ENCODE results near the gene PTPRN2. TPM values are rescaled to one million over a fixed set of nuclear protein-coding genes. Genes with fewer than 3 reads are reported as not detected.

PTPRN2 gene
- total and polyA plus RNA-seq, 2 donors (not counting 1 experiment from before 2014, with no cell fraction given): 0.54 to 1.2 TPM

DNA sequence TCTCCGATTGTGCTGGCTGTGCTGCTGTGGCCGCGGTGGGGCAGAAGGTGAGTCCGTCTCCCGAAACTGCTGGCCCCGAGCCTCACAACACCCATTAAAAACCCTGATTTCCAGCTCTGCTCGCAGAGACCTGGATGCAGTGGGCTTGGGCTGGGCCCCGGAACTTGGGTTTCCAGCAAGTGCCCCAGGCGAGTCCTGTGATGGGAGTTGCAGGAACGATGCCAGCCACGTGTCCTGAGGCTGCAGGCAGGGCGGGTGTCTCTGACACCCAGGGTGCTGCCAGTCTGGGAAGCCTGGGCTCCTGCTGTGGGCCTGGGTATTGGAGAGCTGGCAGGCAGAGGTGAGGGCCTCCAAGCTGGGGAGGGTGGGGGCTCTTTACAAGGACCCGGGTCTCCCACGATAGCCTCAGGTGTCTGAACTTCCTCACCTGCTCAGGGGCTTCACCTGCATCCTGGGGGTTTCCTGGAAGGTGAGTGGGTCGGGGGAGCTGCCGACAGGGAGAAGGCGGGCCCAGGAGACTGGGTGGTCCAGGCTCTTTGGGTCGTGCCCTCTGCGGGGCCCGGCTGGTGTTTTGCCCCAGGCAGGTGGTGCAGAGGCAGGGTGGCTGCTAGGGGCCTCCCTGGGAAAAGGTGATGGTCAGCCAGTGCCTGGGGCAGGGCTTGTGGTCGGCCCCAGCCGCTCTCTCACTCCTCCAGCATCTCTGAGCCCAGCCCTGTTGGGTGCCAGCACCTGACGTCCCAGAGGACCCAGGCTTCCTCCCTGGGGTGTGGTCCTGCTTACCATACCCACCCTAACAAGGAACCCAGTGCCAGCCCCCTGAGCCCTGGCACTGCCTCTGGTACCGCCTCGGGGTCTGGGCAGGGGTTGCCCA, 1070.5 kb downstream of the PTPRN2 start:
- Histone ChIP-seq H2AFZ (ENCODE audit: low read length) (no peak overlapping the region), H3K27ac (ENCODE audit: insufficient read depth, low read length) (no peak overlapping the region), H3K36me3 (ENCODE audit: control insufficient read depth, insufficient read depth, low read length) (no peaks in the 10 kb centered on the region), H4K20me1 (ENCODE audit: control insufficient read depth, extremely low read depth, insufficient read depth, low read length) (no peaks in the 10 kb centered on the region), H3K9ac (ENCODE audit: insufficient read depth, low read length) (no peak overlapping the region), H3K27me3 (ENCODE audit: control insufficient read depth, insufficient read depth, low read length) (no peaks in the 10 kb centered on the region), H3K4me2 (ENCODE audit: extremely low read depth, insufficient read depth, low read length) (no peak overlapping the region), H3K4me3 (replicated peaks in 1 of 4; ENCODE audit: control extremely low read depth in 1 of 4, insufficient read depth in 1 of 4, low read depth in 3 of 4, low read length in 4 of 4) (no peak overlapping the region), H3K4me1 (ENCODE audit: control insufficient read depth, extremely low read depth, insufficient read depth, low read length) (no peaks in the 10 kb centered on the region), H3K9me3 (ENCODE audit: control insufficient read depth, insufficient read depth, low read depth, low read length) (no peaks in the 10 kb centered on the region), H3K79me2 (ENCODE audit: control insufficient read depth, insufficient read depth, low read length) (no peaks in the 10 kb centered on the region)
- DNase-seq (ENCODE audit: low read depth in 2 of 2): no peak
- TF ChIP-seq, protein P1, sequence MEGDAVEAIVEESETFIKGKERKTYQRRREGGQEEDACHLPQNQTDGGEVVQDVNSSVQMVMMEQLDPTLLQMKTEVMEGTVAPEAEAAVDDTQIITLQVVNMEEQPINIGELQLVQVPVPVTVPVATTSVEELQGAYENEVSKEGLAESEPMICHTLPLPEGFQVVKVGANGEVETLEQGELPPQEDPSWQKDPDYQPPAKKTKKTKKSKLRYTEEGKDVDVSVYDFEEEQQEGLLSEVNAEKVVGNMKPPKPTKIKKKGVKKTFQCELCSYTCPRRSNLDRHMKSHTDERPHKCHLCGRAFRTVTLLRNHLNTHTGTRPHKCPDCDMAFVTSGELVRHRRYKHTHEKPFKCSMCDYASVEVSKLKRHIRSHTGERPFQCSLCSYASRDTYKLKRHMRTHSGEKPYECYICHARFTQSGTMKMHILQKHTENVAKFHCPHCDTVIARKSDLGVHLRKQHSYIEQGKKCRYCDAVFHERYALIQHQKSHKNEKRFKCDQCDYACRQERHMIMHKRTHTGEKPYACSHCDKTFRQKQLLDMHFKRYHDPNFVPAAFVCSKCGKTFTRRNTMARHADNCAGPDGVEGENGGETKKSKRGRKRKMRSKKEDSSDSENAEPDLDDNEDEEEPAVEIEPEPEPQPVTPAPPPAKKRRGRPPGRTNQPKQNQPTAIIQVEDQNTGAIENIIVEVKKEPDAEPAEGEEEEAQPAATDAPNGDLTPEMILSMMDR (conservative IDR thresholded peaks at IDR 0.05 in 1 of 2, IDR thresholded peaks at IDR 0.05 in 1 of 2; ENCODE audit: low read depth in 1 of 2, low read length in 2 of 2): no peak
- no peak for TF ChIP-seq EZH2 (IDR thresholded peaks at IDR 0.05; ENCODE audit: low read length, missing control alignments)

DNA sequence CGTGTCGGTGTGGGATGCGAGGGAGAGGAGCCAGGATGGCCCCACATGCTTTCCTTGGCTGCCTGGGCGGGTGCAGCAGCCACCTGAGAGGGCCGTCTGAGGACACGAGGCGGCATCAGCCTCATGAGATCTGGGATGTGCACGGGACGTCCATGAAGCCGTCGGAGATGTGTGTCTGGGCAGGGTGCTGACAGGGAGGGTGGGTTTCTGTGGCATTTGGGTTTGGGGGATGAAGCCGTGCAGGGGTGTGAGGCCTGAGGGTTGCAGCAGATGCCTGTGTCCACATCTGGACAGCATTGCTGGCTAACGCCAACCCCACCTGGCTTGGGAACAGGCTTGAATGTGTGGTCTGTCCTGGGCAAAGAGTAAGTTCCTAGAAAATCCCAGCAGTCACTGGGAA, 1071.3 kb downstream of the PTPRN2 start:
- H3K27ac ChIP-seq (ENCODE audit: insufficient read depth, low read length): no peak overlapping the region
- H3K4me1 ChIP-seq (ENCODE audit: control insufficient read depth, extremely low read depth, insufficient read depth, low read length): no peaks in the 10 kb centered on the region
- H3K4me2 ChIP-seq (ENCODE audit: extremely low read depth, insufficient read depth, low read length): no peak overlapping the region
- H3K36me3 ChIP-seq (ENCODE audit: control insufficient read depth, insufficient read depth, low read length): no peaks in the 10 kb centered on the region
- H4K20me1 ChIP-seq (ENCODE audit: control insufficient read depth, extremely low read depth, insufficient read depth, low read length): no peaks in the 10 kb centered on the region
- H3K79me2 ChIP-seq (ENCODE audit: control insufficient read depth, insufficient read depth, low read length): no peaks in the 10 kb centered on the region
- H3K4me3 ChIP-seq (replicated peaks in 1 of 4; ENCODE audit: control extremely low read depth in 1 of 4, insufficient read depth in 1 of 4, low read depth in 3 of 4, low read length in 4 of 4): no peak overlapping the region
- H2AFZ ChIP-seq (ENCODE audit: low read length): no peak overlapping the region
- H3K27me3 ChIP-seq (ENCODE audit: control insufficient read depth, insufficient read depth, low read length): no peaks in the 10 kb centered on the region
- TF ChIP-seq, protein P1 (conservative IDR thresholded peaks at IDR 0.05 in 1 of 2, IDR thresholded peaks at IDR 0.05 in 1 of 2; ENCODE audit: low read depth in 1 of 2, low read length in 2 of 2): no peak
- no peak for TF ChIP-seq EZH2 (IDR thresholded peaks at IDR 0.05; ENCODE audit: low read length, missing control alignments)
- no peak overlapping the region for H3K9ac ChIP-seq (ENCODE audit: insufficient read depth, low read length)
- DNase-seq (ENCODE audit: low read depth in 2 of 2): no peak
- no peaks in the 10 kb centered on the region for H3K9me3 ChIP-seq (ENCODE audit: control insufficient read depth, insufficient read depth, low read depth, low read length)

DNA sequence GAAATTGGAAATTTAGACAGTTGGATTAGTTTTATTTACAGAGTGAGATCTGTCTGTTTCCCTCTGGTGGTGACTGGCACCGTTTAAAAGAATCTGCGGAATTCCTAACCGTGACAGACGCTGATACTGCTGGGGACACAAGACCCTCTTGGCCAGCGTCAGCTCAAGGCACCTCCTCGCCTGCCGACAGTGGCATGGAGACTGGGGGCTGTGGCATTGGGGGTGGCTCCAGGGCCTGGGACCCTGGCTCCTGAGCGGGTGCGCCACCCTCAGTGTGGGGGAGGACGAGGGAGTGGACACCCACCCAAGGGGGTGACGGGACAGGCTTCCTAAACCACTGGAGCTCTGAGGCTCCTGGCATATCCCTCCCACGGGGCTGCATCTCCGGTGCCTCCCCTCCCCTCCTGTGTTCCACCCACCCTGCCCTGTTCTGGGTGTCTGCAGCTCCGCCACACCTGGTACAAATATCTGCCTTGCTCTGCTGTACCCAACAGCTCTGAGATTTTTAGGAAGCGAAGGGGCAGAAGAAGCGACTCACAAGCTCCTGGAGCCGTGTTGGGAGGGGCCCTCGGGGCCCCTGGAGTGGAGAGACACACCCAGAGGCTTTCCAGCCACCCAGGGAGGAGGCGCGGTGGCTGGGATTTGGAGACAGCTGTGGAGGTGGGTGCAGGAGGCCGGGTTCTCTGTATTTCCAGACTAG, 1072.1 kb downstream of the PTPRN2 start:
- H3K4me1 ChIP-seq (ENCODE audit: control insufficient read depth, extremely low read depth, insufficient read depth, low read length): no peaks in the 10 kb centered on the region
- H3K27me3 ChIP-seq (ENCODE audit: control insufficient read depth, insufficient read depth, low read length): no peaks in the 10 kb centered on the region
- H3K9ac ChIP-seq (ENCODE audit: insufficient read depth, low read length): no peak overlapping the region
- no peak for DNase-seq (ENCODE audit: low read depth in 2 of 2)
- no peak overlapping the region for H3K27ac ChIP-seq (ENCODE audit: insufficient read depth, low read length)
- no peaks in the 10 kb centered on the region for H3K9me3 ChIP-seq (ENCODE audit: control insufficient read depth, insufficient read depth, low read depth, low read length)
- H3K4me2 ChIP-seq (ENCODE audit: extremely low read depth, insufficient read depth, low read length): no peak overlapping the region
- no peak overlapping the region for H3K4me3 ChIP-seq (replicated peaks in 1 of 4; ENCODE audit: control extremely low read depth in 1 of 4, insufficient read depth in 1 of 4, low read depth in 3 of 4, low read length in 4 of 4)
- TF ChIP-seq EZH2 (IDR thresholded peaks at IDR 0.05; ENCODE audit: low read length, missing control alignments): no peak
- TF ChIP-seq, protein P1 (conservative IDR thresholded peaks at IDR 0.05 in 1 of 2, IDR thresholded peaks at IDR 0.05 in 1 of 2; ENCODE audit: low read depth in 1 of 2, low read length in 2 of 2): no peak
- no peaks in the 10 kb centered on the region for H3K79me2 ChIP-seq (ENCODE audit: control insufficient read depth, insufficient read depth, low read length)
- H3K36me3 ChIP-seq (ENCODE audit: control insufficient read depth, insufficient read depth, low read length): no peaks in the 10 kb centered on the region
- no peaks in the 10 kb centered on the region for H4K20me1 ChIP-seq (ENCODE audit: control insufficient read depth, extremely low read depth, insufficient read depth, low read length)
- no peak overlapping the region for H2AFZ ChIP-seq (ENCODE audit: low read length)

Measured in fibroblast of lung (primary cell).